HG02678 (cell line): ENCODE results near the gene PNMA6E.
"Not testable (repeated sequence)": the region's sequence is repeated elsewhere in the genome, so short reads cannot be mapped to it uniquely, and the experiment has no call there.

ENCODE experiments used
- ATAC-seq: cut with Tn5 transposase; IDR thresholded peaks from one replicate; pipeline ENCODE4 v1.9.1; 2021; ENCODE audit warnings: mild to moderate bottlenecking, moderate library complexity; ENCODE audit not compliant: unreplicated experiment

The PNMA6E gene

GRCh38 chrX:153387987-153388721 is 13.0 kb downstream of the PNMA6E start:
- no peak for ATAC-seq

- ATAC-seq, result no peak
Observed at GRCh38 chrX:153387345-153387744, 13.8 kb downstream of the PNMA6E start.

- no peak for ATAC-seq
Observed at GRCh38 chrX:153386097-153386496, 15.1 kb downstream of the PNMA6E start.

GRCh38 chrX:153384973-153385372 is 16.2 kb downstream of the PNMA6E start:
- not testable (repeated sequence) for ATAC-seq

GRCh38 chrX:153384390-153384789 is 16.8 kb downstream of the PNMA6E start:
- no peak for ATAC-seq

GRCh38 chrX:153382563-153383482 is 18.3 kb downstream of the PNMA6E start:
- ATAC-seq, result no peak

- no peak for ATAC-seq
Observed at GRCh38 chrX:153381684-153382532, 19.2 kb downstream of the PNMA6E start.

- no peak for ATAC-seq
Observed at GRCh38 chrX:153380691-153381090, 20.5 kb downstream of the PNMA6E start.

GRCh38 chrX:153379971-153380581 is 21.1 kb downstream of the PNMA6E start:
- ATAC-seq, result no peak

- ATAC-seq, result no peak
Observed at GRCh38 chrX:153379508-153379907, 21.6 kb downstream of the PNMA6E start.

GRCh38 chrX:153378607-153379006 is 22.5 kb downstream of the PNMA6E start:
- ATAC-seq, result no peak

GRCh38 chrX:153377727-153378126 is 23.4 kb downstream of the PNMA6E start:
- no peak for ATAC-seq

GRCh38 chrX:153375571-153375970 is 25.6 kb downstream of the PNMA6E start:
- no peak for ATAC-seq

GRCh38 chrX:153374426-153374825 is 26.7 kb downstream of the PNMA6E start:
- ATAC-seq, result no peak

GRCh38 chrX:153372949-153373348 is 28.2 kb downstream of the PNMA6E start:
- ATAC-seq, result no peak

- ATAC-seq, result no peak
Observed at GRCh38 chrX:153371256-153371655, 29.9 kb downstream of the PNMA6E start.

- no peak for ATAC-seq
Observed at GRCh38 chrX:153370293-153371055, 30.7 kb downstream of the PNMA6E start.

- ATAC-seq, result no peak
Observed at GRCh38 chrX:153366878-153367538, 34.1 kb downstream of the PNMA6E start.

- ATAC-seq, result no peak
Observed at GRCh38 chrX:153366119-153366518, 35.0 kb downstream of the PNMA6E start.
